Urothelium cell line (cell line): ENCODE data around the gene ARHGAP26.

Source experiments
- DNase-seq: peaks from one replicate; pipeline ENCODE4 v3.0.0; 2011; ENCODE audit warnings: low spot score, mixed read lengths
- FAIRE-seq: peaks from 2 replicates; lab custom pipeline; 2011; peaks lifted over from hg19 to GRCh38; lab: Jason Lieb, UNC

Gene ARHGAP26

GRCh38 chr5:142769793-142770649 lies at the start of gene ARHGAP26:
ARHGAP26 (plus strand) TSS chr5:142770377; CDS start chr5:142770762, 385 bp downstream.
- DNase-seq: peak; percentile 94
- no peak for FAIRE-seq

GRCh38 chr5:142720641-142721271 lies 49.4 kb upstream of the ARHGAP26 start:
- no peak for FAIRE-seq
- DNase-seq: peak; percentile 53

- FAIRE-seq: no peak
- DNase-seq: no peak
Observed at GRCh38 chr5:142722146-142722545, 48.0 kb upstream of the ARHGAP26 start.

GRCh38 chr5:142722896-142723295 lies 47.3 kb upstream of the ARHGAP26 start:
- DNase-seq: no peak
- no peak for FAIRE-seq

GRCh38 chr5:142724821-142725220 lies 45.4 kb upstream of the ARHGAP26 start:
- no peak for FAIRE-seq

GRCh38 chr5:142725231-142726187 lies 44.7 kb upstream of the ARHGAP26 start:
- FAIRE-seq (no peak), DNase-seq (no peak)

More at GRCh38 chr5:142724821-142725220, 45.4 kb upstream of the ARHGAP26 start:
- DNase-seq: no peak

GRCh38 chr5:142726188-142726731 lies 43.9 kb upstream of the ARHGAP26 start:
- FAIRE-seq (no peak), DNase-seq (no peak)

- FAIRE-seq: no peak
- DNase-seq: no peak
Observed at GRCh38 chr5:142727735-142728047, 42.5 kb upstream of the ARHGAP26 start.

- no peak for FAIRE-seq
- DNase-seq: no peak
Observed at GRCh38 chr5:142735323-142736246, 34.6 kb upstream of the ARHGAP26 start.

- FAIRE-seq (no peak), DNase-seq (no peak)
Observed at GRCh38 chr5:142736247-142736632, 33.9 kb upstream of the ARHGAP26 start.

GRCh38 chr5:142737179-142737578 lies 33.0 kb upstream of the ARHGAP26 start:
- DNase-seq (no peak), FAIRE-seq (no peak)

GRCh38 chr5:142740474-142741242 lies 29.5 kb upstream of the ARHGAP26 start:
- no peak for FAIRE-seq
- no peak for DNase-seq

GRCh38 chr5:142743592-142744441 lies 26.4 kb upstream of the ARHGAP26 start:
- DNase-seq: no peak
- FAIRE-seq: no peak

- FAIRE-seq: no peak
- DNase-seq: no peak
Observed at GRCh38 chr5:142745268-142745667, 24.9 kb upstream of the ARHGAP26 start.

- no peak for FAIRE-seq
Observed at GRCh38 chr5:142746532-142747433, 23.4 kb upstream of the ARHGAP26 start.

GRCh38 chr5:142748132-142748531 lies 22.0 kb upstream of the ARHGAP26 start:
- no peak for DNase-seq
- no peak for FAIRE-seq

More at GRCh38 chr5:142746532-142747433, 23.4 kb upstream of the ARHGAP26 start:
- no peak for DNase-seq
